Measurements from ENCODE around the gene M1AP.

Gene M1AP

DNA sequence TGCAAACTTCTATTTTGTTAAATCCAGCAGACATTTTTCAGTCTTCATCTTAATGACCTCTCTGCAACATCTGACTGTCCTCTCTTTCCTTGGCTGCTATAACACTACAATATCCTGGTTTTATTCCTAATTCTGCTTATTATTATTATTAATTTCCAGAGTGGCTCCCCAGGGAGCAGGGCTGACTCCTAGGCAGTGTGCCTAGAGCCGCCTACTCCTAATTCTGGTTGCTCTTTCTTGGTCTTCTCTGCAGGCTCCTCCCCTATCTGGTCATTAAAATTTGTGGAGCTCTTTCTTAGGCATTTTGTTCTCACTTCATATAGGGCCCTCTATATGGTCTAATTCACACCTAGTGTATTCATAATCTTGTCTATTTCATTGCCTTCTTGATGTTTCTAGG lies 105.2 kb downstream of the M1AP start:
- no peak for DNase-seq

DNA sequence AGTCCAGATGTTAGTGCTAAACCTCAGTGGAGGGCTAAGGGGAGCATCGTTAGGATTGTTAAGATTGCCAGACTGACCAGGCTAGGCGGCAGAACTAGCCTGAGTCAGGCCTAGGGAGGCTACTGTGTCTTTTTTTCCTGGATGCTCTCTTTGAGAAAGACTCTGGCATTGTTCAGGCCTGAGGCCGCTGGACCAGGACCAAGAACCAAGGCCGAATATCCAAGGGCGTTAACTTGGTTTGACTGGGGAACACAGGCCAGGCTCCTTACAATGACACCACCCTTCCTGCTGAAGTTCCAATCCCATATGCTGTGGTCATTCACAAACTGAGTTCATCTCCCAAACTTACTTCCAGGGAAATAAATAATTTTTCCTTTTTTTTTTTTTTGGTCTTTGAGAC lies 107.8 kb downstream of the M1AP start:
- DNase-seq: no peak

- DNase-seq: no peak
Observed at GRCh38 chr2:74538881-74539339, 109.2 kb downstream of the M1AP start.

DNA sequence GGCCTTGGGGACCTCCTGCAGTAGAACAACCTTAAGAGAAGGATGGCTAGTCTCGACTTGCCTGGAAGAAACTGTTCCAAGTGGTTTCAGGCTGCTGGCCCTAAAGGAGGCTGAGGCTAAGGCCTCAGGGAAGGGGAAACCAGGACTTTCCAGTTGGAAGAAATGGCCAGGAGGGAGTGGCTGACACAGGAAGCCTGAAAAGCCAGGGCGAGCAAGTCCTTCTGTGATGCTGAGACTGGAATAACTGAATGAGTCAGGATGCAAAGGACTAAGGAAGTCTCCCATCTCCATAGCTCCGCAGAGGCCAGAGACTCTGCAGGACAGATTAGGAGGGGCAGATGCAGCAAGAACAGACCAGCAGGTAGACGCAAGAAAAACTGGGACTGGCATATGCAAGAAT lies 111.0 kb downstream of the M1AP start:
- DNase-seq: no peak

GRCh38 chr2:74536166-74536950 lies 111.8 kb downstream of the M1AP start:
- no peak for DNase-seq

DNA sequence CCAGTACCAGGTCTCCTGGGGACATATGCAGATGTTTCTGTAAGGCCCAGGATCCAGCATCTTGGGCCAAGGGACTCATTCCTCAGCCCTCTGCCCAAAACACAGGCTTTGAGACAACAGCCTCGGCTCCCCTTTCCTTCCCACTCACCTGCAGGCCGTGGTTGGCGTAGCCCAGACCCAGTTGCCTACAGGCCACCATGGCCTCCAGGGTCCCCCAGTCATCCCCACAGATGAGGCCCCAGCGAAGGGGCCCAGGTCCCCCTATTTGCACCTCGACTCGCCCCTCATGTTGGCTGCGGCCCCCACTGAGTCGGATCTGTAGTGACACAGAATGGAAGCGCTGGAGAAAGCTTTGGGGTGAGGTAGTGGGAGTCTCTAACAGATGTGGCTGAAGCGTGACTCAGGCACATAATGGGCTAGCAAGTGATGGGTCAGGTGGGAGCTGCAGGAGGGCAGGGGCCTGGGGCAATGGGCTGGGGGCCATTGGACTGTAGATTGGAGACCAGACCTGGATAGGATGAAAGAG lies 112.6 kb downstream of the M1AP start:
- DNase-seq: no peak

DNA sequence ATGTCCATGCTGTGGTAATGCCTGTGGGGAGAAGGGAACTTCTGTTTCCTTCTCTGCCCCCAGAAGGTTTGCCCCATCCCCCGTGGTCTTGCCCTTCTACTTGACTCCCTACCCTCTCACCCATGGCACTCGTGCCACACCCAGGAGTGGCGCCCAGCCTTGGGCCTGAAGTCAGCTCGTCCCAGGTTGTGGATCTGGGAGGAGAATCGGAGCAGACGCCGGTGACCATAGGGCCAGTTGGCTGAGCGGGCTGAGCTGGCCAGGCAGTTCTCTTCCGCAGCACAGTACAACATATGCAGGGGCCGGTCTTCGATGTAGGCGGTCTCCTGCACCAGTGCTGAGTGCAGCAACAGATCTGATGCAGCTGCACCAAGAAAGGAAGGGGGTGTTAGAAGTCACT lies 113.7 kb downstream of the M1AP start:
- no peak for DNase-seq

- DNase-seq: no peak
Observed at GRCh38 chr2:74533464-74533863, 114.7 kb downstream of the M1AP start.

GRCh38 chr2:74532222-74532621 lies 115.9 kb downstream of the M1AP start:
- DNase-seq: no peak

GRCh38 chr2:74531666-74532065 lies 116.5 kb downstream of the M1AP start:
- DNase-seq: no peak

DNA sequence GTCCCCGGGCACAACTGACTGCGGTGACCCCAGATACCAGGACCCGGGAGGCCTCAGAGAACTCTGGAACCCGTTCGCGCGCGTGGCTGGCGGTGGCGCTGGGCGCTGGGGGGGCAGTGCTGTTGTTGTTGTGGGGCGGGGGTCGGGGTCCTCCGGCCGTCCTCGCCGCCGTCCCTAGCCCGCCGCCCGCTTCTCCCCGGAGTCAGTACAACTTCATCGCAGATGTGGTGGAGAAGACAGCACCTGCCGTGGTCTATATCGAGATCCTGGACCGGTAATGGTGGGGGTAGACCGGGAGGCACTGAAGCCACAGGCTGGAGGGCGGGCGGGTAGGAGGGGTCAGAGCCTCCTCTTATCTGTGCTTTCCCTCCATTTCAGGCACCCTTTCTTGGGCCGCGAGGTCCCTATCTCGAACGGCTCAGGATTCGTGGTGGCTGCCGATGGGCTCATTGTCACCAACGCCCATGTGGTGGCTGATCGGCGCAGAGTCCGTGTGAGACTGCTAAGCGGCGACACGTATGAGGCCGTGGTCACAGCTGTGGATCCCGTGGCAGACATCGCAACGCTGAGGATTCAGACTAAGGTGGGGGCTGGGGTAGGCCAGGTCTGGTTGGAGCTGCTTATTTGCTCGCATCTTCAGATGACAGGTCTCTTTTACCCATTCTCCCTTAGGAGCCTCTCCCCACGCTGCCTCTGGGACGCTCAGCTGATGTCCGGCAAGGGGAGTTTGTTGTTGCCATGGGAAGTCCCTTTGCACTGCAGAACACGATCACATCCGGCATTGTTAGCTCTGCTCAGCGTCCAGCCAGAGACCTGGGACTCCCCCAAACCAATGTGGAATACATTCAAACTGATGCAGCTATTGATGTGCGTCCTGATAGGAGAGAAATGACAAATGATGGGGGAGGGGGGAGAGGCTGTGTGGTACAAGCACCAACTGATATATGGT lies 117.6 kb downstream of the M1AP start:
- DNase-seq: peak; percentile 55

GRCh38 chr2:74529357-74530238 lies 118.5 kb downstream of the M1AP start, which contains the start of the genes AUP1 and HTRA2:
AUP1 (minus strand) TSS chr2:74529706; CDS start chr2:74529629, 77 bp downstream.
HTRA2 (plus strand) TSS chr2:74529933; CDS start chr2:74530007, 74 bp downstream.
- peak; percentile 96 for DNase-seq

GRCh38 chr2:74528600-74529356 lies 119.4 kb downstream of the M1AP start:
- DNase-seq: no peak

DNA sequence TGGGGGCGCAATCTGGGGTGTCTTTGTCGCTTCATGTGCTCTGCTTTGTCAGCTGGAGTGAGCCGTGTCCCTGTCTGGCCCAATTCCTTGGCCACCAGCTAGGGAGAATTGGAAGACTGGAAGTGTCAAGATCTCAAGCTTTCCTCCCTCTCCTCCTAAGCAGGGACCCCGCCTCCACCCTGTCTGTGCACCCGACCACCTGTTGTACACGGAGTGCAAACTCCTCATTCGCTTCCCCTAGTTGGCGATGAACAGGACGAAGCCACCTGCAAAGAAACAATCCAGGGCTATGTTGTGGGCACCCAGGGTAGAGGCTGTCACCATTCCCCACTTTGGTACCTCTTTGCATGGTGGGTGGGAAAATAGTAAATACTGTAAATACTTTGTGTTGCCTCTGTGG lies 120.4 kb downstream of the M1AP start:
- DNase-seq: no peak

- DNase-seq: no peak
Observed at GRCh38 chr2:74526649-74527230, 121.4 kb downstream of the M1AP start.

DNA sequence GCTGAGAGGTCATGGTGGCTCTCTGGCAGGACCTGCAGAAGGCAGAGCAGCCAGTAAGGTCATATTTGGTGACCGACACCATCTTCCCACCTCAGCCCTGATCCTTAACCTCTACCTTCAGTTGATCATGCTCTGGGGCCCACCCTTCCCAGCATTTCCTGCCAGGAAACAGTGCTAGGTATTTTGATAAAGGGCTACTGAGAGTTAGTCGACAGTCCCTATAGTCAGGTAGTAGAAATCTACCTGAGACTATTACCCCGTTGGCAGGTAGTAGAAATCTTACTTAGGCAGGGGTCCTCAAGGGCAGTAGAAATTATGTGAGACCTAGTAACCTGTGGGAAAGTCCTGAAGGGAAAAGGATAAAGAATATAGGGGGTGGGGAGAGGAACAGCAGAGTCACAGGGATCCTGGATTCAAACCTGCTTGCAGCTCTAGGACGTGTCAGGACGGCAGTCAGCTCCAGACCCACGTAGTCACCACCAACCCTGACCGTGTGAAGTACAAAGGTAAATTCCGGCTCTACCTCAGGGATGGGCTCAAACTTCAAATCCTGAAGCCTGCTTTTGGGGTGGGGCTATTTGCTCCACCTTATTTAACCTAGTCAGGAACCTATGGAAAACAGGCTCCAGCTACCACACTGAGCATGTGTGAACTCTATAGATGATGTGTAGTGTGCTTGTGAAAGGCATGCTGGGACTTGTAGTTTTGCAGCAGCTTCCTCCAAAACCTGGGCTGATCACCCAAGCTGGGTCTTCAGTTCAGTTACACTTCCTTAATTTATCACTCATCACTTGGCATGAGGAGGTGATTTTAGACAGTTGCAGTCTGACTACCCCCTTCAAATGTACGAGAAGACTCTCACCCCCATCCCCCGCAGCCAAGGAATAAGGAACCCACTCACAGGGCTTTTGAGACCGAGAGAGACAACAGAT lies 122.1 kb downstream of the M1AP start, which contains the start of gene DQX1:
DQX1 (minus strand) TSS at position 515 of the 932 bp plus-strand sequence; CDS start at position 13, 502 bp downstream.
- no peak for DNase-seq

GRCh38 chr2:74524955-74525716 lies 123.0 kb downstream of the M1AP start:
- DNase-seq: no peak

GRCh38 chr2:74524005-74524404 lies 124.1 kb downstream of the M1AP start:
- DNase-seq: no peak

DNA sequence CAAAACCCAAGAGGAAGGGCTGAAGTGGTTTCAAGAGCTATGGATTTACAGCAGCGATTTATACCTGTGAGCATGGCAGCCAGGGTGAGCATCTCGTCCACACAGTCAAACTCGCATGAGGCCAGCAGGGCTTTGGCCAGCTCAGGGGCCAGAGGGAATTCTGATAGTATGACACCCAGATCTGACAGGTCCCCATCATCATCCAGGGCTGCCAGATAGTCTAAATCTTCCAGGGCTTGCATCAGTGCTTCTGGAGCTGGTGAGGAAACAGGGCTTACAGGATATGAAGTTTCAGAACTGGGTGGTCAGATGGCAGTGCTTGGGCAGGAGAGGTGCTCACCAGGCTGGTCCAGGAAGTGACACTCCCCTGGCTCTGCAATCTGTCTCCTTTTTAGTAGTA lies 125.6 kb downstream of the M1AP start:
- no peak for DNase-seq

Data from stimulated activated CD4-positive, alpha-beta T cell treated with anti-CD3 and anti-CD28 coated beads, Interleukin-1b, Interleukin-23, amount 100 ng/mL, for 48 hours (primary cell).